Measurements from ENCODE around the gene PLPP3. TPM values are rescaled to one million over a fixed set of nuclear protein-coding genes. Genes with fewer than 3 reads are reported as not detected.

PLPP3 gene
- total RNA-seq, 1 experiment from 2014 or later = 3.4 TPM

GRCh38 chr1:56547977-56548376 is 31.4 kb downstream of the PLPP3 start:
- Histone ChIP-seq H2AFZ (ENCODE audit: low read depth, low read length, poor library complexity, severe bottlenecking) (no peak overlapping the region), H3K9me3 (ENCODE audit: control insufficient read depth in 1 of 2, insufficient read depth in 1 of 2, low read depth in 1 of 2, low read length in 2 of 2) (no peaks in the 10 kb centered on the region), H3K4me3 (replicated peaks in 1 of 2; ENCODE audit: low read depth in 1 of 2, low read length in 2 of 2) (no peak overlapping the region), H3K4me1 (ENCODE audit: control insufficient read depth in 1 of 2, insufficient read depth in 2 of 2, low read length in 2 of 2) (peaks cover 0 to 5% of the 10 kb centered on the region in 2 experiments; a peak in 1 of 4 replicates), H3K9me2 (ENCODE audit: insufficient read depth) (no peaks in the 10 kb centered on the region), H3K9ac (ENCODE audit: low read length) (no peak overlapping the region), H3K27ac (ENCODE audit: low read depth, low read length) (no peak overlapping the region), H3K36me3 (ENCODE audit: control insufficient read depth in 1 of 2, insufficient read depth in 2 of 2, low read length in 2 of 2) (no peaks in the 10 kb centered on the region), H3K79me2 (ENCODE audit: insufficient read depth, low read length) (no peaks in the 10 kb centered on the region), H4K20me1 (ENCODE audit: insufficient read depth) (no peaks in the 10 kb centered on the region), H3K27me3 (ENCODE audit: insufficient read depth, low read length) (no peaks in the 10 kb centered on the region), H3K4me2 (ENCODE audit: low read length) (no peak overlapping the region)
- intact Hi-C loops (cut with micrococcal nuclease) = no loop called here
- CTCF ChIA-PET = no interaction called here
- no TSS peak for BruUV-seq (replicated peaks)
- ATAC-seq = no peak
- DNase-seq (ENCODE audit: low read depth, low spot score) = no peak
- TF ChIP-seq ELF1 (IDR thresholded peaks at IDR 0.05; ENCODE audit: borderline replicate concordance, low read depth) (no peak), ZBTB33 (IDR thresholded peaks at IDR 0.05; ENCODE audit: extremely low read depth, insufficient replicate concordance, low read length) (no peak), EZH2 (IDR thresholded peaks at IDR 0.05) (no peak)
- RAD21 ChIA-PET (ENCODE audit: low non-redundant PET in 1 of 2, low total read pairs in 2 of 2, uncharacterized antibody in 2 of 2, unreplicated experiment in 2 of 2) = no interaction called here
- POLR2A ChIA-PET = no interaction called here

GRCh38 chr1:56547473-56547872 is 31.9 kb downstream of the PLPP3 start:
- intact Hi-C loops (cut with micrococcal nuclease) = no loop called here
- no peak for ATAC-seq
- Histone ChIP-seq H3K9me3 (ENCODE audit: control insufficient read depth in 1 of 2, insufficient read depth in 1 of 2, low read depth in 1 of 2, low read length in 2 of 2) (no peaks in the 10 kb centered on the region), H2AFZ (ENCODE audit: low read depth, low read length, poor library complexity, severe bottlenecking) (no peak overlapping the region), H3K27ac (ENCODE audit: low read depth, low read length) (no peak overlapping the region), H4K20me1 (ENCODE audit: insufficient read depth) (no peaks in the 10 kb centered on the region), H3K4me1 (ENCODE audit: control insufficient read depth in 1 of 2, insufficient read depth in 2 of 2, low read length in 2 of 2) (peaks cover 0 to 5% of the 10 kb centered on the region in 2 experiments; a peak in 1 of 4 replicates), H3K4me3 (replicated peaks in 1 of 2; ENCODE audit: low read depth in 1 of 2, low read length in 2 of 2) (no peak overlapping the region), H3K9me2 (ENCODE audit: insufficient read depth) (no peaks in the 10 kb centered on the region), H3K9ac (ENCODE audit: low read length) (no peak overlapping the region), H3K79me2 (ENCODE audit: insufficient read depth, low read length) (no peaks in the 10 kb centered on the region), H3K4me2 (ENCODE audit: low read length) (no peak overlapping the region), H3K27me3 (ENCODE audit: insufficient read depth, low read length) (no peaks in the 10 kb centered on the region), H3K36me3 (ENCODE audit: control insufficient read depth in 1 of 2, insufficient read depth in 2 of 2, low read length in 2 of 2) (no peaks in the 10 kb centered on the region)
- ChIA-PET RAD21 (ENCODE audit: low non-redundant PET in 1 of 2, low total read pairs in 2 of 2, uncharacterized antibody in 2 of 2, unreplicated experiment in 2 of 2) (no interaction called here), CTCF (no interaction called here), POLR2A (no interaction called here)
- no peak for DNase-seq (ENCODE audit: low read depth, low spot score)
- BruUV-seq (replicated peaks) = no TSS peak
- TF ChIP-seq TCF7L2 (IDR thresholded peaks at IDR 0.05; ENCODE audit: borderline replicate concordance, extremely low read depth, insufficient read depth, insufficient read length) (no peak), REST (IDR thresholded peaks at IDR 0.05; ENCODE audit: low read depth) (no peak), MAX (IDR thresholded peaks at IDR 0.05) (no peak), SRF (IDR thresholded peaks at IDR 0.05; ENCODE audit: low read depth) (no peak), FOSL1 (IDR thresholded peaks at IDR 0.05; ENCODE audit: low read depth) (no peak), POLR2AphosphoS5 (IDR thresholded peaks at IDR 0.05; ENCODE audit: low read depth, low read length) (no peak)
